Hepatic stellate cell (primary cell): Measurements from ENCODE around the gene RAB36.

Experiments
- DNase-seq: peaks from one replicate; pipeline ENCODE4 v3.0.0; 2011; ENCODE audit warnings: low spot score

Gene RAB36

DNA sequence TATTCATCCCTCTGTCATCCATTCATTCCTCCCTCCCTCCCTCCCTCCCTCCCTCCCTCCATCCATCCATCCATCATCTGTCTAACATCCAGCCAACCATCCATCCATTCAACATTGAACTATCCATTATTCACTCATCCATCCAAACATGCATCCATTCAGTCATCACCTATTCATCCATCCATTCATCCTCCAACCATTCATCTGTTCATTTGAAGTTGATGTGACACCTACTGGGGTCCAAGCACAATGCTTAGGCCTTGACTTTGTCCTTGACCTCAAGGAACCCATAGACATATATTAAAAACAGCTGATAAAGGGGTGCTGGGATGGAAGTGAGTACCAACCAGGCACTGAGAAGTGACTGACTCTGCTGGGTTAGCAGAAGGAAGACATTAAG, 61.6 kb downstream of the RAB36 start:
- DNase-seq: no peak

DNA sequence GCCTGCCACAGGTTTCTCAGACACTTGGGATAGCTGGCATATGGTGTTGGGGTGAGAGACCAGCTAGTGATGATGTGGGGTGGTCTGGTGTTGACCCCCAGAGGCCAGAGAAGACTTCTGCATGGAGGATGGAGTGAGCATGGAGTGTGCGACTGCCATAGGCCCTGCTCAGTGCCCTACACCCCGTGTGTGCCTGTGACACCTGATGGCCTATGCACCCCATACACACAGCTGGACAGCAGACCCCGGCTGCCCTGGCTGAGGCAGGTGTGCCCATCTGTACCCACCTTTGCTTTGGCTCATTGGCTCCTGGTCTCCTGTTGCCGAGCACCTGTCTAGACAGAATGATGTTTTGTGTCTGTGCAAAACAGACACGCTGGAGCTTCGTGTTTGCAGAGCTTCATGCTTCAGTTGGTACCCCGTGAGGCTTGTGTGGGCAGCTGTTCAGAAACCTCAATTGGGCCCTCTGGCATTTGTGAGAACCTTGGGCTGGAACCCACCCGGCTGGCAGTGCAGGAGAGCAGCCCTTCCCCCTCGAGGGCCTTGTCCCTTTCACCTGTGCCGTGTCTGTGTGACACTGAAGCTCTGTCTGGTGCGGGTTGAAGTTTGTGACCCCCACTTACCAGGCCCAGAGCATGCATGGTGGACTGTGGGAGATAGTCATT, 62.6 kb downstream of the RAB36 start:
- no peak for DNase-seq

DNA sequence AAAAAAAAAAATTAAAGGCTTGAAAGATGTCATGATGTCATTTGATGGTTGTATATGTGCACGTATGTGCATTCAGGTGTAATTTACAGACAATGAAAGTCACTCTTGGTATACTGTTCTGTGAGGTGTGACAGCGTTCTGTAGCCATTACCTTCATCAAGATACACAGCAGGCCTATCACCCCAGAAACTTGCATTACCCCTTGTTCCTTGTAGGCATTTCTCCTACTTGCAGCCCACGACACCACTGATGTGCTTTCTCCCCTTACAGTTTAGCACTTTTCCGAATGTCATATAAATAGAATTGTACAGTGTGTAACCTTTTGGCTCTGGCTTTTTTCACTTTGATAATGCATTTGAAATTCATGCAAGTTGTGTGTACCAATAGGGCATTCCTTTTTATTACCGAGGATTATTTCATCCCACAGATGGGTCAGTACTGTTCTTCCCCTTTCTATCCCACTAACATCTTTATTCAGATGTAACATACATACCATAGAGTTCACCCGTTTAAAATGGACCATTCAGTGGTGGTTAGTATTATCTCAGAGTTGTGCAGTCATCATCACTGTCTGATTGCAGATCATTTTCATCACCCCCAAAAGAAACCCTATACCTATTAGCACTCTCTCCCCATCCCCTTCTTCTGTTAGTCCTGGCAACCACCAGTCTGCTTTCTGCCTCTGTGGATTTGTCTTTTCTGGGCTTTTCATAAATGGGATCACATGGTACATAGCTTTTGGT, 65.3 kb downstream of the RAB36 start:
- DNase-seq: no peak

DNA sequence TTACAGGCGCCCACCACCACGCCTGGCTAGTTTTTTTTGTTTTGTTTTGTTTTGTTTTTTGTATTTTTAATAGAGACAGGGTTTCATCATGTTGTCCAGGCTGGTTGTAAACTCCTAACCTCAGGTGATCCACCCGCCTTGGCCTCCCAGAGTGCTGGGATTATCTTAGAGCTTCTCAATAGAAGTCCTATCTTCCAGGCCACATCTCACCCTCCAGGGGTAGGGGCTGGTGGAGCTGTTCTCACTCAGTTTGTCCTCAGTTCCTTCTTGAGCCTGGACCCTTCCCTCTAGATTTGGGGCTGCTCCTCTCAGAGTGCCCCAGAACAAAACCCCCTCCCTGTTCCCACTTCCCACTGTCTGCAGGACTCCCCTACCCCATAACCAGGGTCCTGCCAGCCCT, 66.3 kb downstream of the RAB36 start:
- no peak for DNase-seq

DNA sequence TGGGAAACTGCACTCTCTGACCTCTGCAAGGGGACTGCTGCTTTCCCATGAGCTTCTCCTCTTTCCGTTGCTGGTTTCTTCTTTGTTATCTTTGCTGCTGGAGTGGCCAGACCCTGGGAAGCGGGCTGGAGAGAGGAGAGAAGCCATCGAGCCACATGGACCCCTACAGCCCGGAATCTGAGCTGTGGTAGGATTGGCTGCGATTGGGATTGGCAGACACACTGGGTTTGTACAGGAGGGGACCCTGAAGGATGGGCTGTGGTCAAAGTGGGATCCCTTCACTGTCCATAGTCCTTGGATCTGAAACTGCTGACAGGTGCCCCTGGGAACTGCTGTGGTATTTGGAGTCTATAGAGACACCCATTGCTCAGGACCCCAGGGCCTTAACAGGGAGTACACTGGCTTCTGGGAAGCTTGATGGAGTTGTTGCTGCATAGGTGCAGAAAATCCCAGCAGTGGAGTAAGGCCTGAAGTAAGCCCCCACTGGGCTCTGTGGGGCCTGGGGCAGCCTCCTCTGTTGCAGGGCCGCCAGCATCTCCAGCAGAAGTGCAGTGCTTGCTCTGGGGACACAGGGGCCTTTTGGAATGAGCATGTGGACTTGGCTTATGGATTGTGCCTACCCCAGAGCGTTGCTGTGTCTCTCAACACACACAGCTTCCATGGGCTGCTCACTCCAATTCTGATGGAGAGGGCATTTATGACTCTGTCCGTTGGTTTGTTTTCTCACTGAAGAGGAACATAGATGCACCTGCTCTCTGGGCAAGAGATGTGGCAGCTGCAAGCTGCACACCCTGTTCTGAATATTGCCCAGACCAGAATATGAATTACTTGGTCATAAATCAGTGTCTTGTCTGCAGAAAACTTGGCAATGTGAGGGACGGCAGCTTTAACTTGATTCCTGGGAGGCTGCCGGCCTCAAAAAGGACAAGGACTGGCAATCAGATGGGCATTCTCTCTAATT, 67.1 kb downstream of the RAB36 start:
- DNase-seq: no peak

DNA sequence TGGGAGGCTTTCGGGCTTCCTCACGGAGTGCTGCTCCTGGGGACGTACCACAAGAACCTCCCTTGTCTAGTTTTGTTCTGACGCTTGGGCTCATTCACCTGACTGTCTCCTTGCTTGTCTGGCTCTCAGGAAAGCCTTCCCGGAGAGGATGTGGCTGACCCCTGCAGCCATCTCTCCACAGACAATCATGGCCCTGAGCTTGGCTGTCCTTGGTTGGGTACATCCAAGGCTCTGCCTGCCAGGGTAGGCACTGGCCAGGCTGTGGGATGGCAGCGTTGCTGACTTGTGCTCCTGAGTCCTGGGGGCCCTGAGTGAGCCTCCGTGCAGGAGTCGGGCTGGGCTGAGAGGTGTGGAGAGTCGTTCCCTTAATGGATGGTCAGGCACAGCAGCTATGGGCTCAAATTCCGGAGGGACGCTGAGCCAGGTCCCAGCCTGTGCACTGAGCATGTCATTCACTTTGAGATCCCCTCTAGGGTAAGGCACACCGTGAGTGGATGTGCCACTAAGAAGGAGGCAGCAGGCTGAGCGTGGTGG, 67.8 kb downstream of the RAB36 start:
- DNase-seq: no peak

DNA sequence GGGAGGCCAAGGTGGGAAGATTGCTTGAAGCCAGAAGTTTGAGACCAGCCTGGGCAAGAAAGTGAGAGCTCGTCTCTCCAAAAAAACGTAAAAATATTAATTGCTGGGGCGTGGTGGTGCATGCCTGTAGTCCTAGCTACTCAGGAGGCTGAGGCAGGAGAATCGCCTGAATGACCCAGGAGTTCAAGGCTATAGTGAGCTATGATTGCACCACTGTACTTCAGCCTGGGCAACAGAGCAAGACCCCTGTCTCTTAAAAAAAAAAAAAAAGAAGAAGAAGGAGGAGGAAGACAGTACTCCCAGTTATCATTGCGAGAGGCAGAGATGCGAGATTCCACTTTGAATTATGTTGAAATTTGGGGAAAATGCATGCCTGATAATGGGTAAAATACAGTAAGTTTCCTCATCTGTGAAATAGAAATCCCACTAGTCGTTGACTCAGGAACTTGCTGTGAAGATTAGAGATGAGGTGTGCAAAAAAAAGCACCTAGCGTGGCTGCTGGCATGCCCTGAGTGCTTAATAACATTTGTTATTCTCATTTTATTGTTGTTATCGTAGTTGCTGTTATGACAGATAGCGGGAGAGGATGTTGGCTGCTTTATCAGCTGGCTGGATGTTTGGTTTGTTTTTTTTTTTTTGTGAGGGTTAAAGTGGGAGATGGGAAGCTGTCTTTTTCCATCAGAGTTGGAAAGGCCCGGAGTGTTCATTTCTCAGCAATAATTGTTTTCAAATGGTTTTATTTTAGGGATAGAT, 68.5 kb downstream of the RAB36 start:
- no peak for DNase-seq
